ENCODE data around the gene MARCHF3.

Gene MARCHF3

DNA sequence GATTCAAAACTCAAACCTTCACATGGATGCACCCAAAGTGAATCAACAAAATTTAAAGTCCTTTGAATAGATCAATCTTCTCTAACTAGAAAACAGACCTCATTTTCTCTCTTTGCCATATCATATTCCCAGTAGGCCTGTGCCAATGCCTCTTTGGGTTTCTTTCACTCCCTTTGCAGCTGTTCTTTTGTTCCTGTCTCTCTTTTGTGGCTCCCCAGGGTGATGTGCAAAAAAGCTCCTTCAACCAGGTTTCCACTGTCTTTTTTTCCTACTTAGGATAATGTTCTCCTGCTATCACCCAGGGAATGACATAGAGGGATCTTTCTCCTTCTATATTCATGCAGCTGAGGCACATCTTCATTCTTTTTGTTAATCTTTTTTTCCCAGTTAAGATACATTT is 54.6 kb downstream of the MARCHF3 start:
- 0 out of 2 replicates have a peak, but pooled peaks cover 2% of the 10 kb centered on the region for H3K79me2 ChIP-seq (ENCODE audit: insufficient read depth, low read length)
- H3K9me3 ChIP-seq (ENCODE audit: insufficient read depth, low read depth, low read length), result no peaks in the 10 kb centered on the region
- H3K9ac ChIP-seq (ENCODE audit: low read depth, low read length, poor library complexity, severe bottlenecking), result no peak overlapping the region
- H3K27me3 ChIP-seq (ENCODE audit: insufficient read depth, low read length, poor library complexity, severe bottlenecking), result no peaks in the 10 kb centered on the region
- H3K9me2 ChIP-seq (replicated peaks; ENCODE audit: low read depth, low read length), result no peaks in the 10 kb centered on the region
- H3K4me1 ChIP-seq (ENCODE audit: insufficient read depth, low read length, poor library complexity, severe bottlenecking), result peaks cover 38% of the 10 kb centered on the region
- TF ChIP-seq, protein P1, sequence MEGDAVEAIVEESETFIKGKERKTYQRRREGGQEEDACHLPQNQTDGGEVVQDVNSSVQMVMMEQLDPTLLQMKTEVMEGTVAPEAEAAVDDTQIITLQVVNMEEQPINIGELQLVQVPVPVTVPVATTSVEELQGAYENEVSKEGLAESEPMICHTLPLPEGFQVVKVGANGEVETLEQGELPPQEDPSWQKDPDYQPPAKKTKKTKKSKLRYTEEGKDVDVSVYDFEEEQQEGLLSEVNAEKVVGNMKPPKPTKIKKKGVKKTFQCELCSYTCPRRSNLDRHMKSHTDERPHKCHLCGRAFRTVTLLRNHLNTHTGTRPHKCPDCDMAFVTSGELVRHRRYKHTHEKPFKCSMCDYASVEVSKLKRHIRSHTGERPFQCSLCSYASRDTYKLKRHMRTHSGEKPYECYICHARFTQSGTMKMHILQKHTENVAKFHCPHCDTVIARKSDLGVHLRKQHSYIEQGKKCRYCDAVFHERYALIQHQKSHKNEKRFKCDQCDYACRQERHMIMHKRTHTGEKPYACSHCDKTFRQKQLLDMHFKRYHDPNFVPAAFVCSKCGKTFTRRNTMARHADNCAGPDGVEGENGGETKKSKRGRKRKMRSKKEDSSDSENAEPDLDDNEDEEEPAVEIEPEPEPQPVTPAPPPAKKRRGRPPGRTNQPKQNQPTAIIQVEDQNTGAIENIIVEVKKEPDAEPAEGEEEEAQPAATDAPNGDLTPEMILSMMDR (conservative IDR thresholded peaks at IDR 0.05; ENCODE audit: low read length), result no peak
- TF ChIP-seq EZH2phosphoT487 (IDR thresholded peaks at IDR 0.05; ENCODE audit: borderline replicate concordance), result no peak
- no peaks in the 10 kb centered on the region for H4K20me1 ChIP-seq (ENCODE audit: insufficient read depth, low read length, poor library complexity, severe bottlenecking)
- H2AFZ ChIP-seq (ENCODE audit: low read length), result no peak overlapping the region
- H3K36me3 ChIP-seq (ENCODE audit: insufficient read depth, low read length), result no peaks in the 10 kb centered on the region
- no peaks in the 10 kb centered on the region for H3F3A ChIP-seq (ENCODE audit: low read depth)
- no peak overlapping the region for H3K4me3 ChIP-seq (ENCODE audit: low read length, poor library complexity, severe bottlenecking)
- H3K4me2 ChIP-seq (ENCODE audit: low read depth, low read length, poor library complexity, severe bottlenecking), result no peak overlapping the region

GRCh38 chr5:126973193-126973592 is 57.2 kb downstream of the MARCHF3 start:
- Histone ChIP-seq H2AFZ (ENCODE audit: low read length) (no peak overlapping the region), H3K9me2 (replicated peaks; ENCODE audit: low read depth, low read length) (no peaks in the 10 kb centered on the region), H3K9ac (ENCODE audit: low read depth, low read length, poor library complexity, severe bottlenecking) (peak overlapping the region; percentile 55), H4K20me1 (ENCODE audit: insufficient read depth, low read length, poor library complexity, severe bottlenecking) (no peaks in the 10 kb centered on the region), H3K4me2 (ENCODE audit: low read depth, low read length, poor library complexity, severe bottlenecking) (peak overlapping the region; percentile 67), H3K27me3 (ENCODE audit: insufficient read depth, low read length, poor library complexity, severe bottlenecking) (no peaks in the 10 kb centered on the region), H3K4me3 (ENCODE audit: low read length, poor library complexity, severe bottlenecking) (peak overlapping the region; percentile 54), H3F3A (ENCODE audit: low read depth) (no peaks in the 10 kb centered on the region), H3K4me1 (ENCODE audit: insufficient read depth, low read length, poor library complexity, severe bottlenecking) (peaks cover 60% of the 10 kb centered on the region), H3K9me3 (ENCODE audit: insufficient read depth, low read depth, low read length) (no peaks in the 10 kb centered on the region), H3K36me3 (ENCODE audit: insufficient read depth, low read length) (no peaks in the 10 kb centered on the region), H3K79me2 (ENCODE audit: insufficient read depth, low read length) (0 out of 2 replicates have a peak, but pooled peaks cover 7% of the 10 kb centered on the region)
- TF ChIP-seq, protein P1 (conservative IDR thresholded peaks at IDR 0.05; ENCODE audit: low read length), result no peak
- no peak for TF ChIP-seq EZH2phosphoT487 (IDR thresholded peaks at IDR 0.05; ENCODE audit: borderline replicate concordance)

DNA sequence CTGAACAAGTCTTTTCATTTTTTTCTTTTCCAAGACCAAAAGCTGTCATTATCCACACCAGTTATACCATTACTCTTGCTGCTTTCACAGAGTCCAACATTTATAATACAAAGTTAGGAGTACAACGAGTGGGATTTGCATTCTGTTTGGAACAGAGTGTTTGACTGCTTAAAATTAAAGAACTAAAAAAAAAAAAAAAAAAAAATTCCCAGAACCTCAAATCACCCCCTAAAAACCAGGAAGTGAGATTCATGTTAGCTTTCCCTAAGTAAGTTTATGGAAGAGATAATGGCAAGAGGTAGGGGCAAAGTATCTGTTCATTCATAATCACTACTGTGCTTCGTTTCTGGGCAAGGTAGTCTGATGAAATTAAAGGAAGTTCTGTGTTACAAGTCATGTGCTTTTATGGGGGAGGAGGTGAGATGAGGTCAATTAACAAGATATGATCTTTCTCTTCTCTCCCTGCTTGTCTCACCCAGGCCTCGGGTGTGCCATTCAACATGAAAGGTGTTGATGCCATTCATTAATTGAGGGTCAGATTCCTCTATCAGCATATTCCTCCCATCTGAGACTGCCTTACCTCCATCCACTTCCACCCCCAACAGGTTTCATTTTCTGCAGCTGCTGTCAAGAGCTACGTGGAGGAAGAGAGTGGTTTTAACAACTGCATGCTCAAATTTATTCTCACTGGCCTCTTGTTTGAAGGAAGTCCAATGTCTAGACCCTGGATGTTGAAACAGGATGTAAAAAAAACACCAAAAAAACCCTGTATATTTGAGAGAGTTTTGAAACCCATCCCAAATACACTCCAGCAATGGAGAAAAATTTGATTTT is 58.1 kb downstream of the MARCHF3 start:
- Histone ChIP-seq H3F3A (ENCODE audit: low read depth) (no peaks in the 10 kb centered on the region), H3K36me3 (ENCODE audit: insufficient read depth, low read length) (no peaks in the 10 kb centered on the region), H3K4me2 (ENCODE audit: low read depth, low read length, poor library complexity, severe bottlenecking) (peak overlapping the region; percentile 67), H3K9me2 (replicated peaks; ENCODE audit: low read depth, low read length) (no peaks in the 10 kb centered on the region), H3K4me1 (ENCODE audit: insufficient read depth, low read length, poor library complexity, severe bottlenecking) (peaks cover 64% of the 10 kb centered on the region), H2AFZ (ENCODE audit: low read length) (no peak overlapping the region), H3K27me3 (ENCODE audit: insufficient read depth, low read length, poor library complexity, severe bottlenecking) (no peaks in the 10 kb centered on the region), H3K9me3 (ENCODE audit: insufficient read depth, low read depth, low read length) (no peaks in the 10 kb centered on the region), H3K4me3 (ENCODE audit: low read length, poor library complexity, severe bottlenecking) (peak overlapping the region; percentile 54), H4K20me1 (ENCODE audit: insufficient read depth, low read length, poor library complexity, severe bottlenecking) (no peaks in the 10 kb centered on the region), H3K9ac (ENCODE audit: low read depth, low read length, poor library complexity, severe bottlenecking) (peak overlapping the region; percentile 55), H3K79me2 (ENCODE audit: insufficient read depth, low read length) (0 out of 2 replicates have a peak, but pooled peaks cover 7% of the 10 kb centered on the region)
- TF ChIP-seq, protein P1 (conservative IDR thresholded peaks at IDR 0.05; ENCODE audit: low read length), result no peak
- no peak for TF ChIP-seq EZH2phosphoT487 (IDR thresholded peaks at IDR 0.05; ENCODE audit: borderline replicate concordance)

Data from Loucy (cell line).